ENCODE data around the gene FAM124B.
"Not testable (repeated sequence)": the region's sequence is repeated elsewhere in the genome, so short reads cannot be mapped to it uniquely, and the experiment has no call there.

Gene FAM124B

DNA sequence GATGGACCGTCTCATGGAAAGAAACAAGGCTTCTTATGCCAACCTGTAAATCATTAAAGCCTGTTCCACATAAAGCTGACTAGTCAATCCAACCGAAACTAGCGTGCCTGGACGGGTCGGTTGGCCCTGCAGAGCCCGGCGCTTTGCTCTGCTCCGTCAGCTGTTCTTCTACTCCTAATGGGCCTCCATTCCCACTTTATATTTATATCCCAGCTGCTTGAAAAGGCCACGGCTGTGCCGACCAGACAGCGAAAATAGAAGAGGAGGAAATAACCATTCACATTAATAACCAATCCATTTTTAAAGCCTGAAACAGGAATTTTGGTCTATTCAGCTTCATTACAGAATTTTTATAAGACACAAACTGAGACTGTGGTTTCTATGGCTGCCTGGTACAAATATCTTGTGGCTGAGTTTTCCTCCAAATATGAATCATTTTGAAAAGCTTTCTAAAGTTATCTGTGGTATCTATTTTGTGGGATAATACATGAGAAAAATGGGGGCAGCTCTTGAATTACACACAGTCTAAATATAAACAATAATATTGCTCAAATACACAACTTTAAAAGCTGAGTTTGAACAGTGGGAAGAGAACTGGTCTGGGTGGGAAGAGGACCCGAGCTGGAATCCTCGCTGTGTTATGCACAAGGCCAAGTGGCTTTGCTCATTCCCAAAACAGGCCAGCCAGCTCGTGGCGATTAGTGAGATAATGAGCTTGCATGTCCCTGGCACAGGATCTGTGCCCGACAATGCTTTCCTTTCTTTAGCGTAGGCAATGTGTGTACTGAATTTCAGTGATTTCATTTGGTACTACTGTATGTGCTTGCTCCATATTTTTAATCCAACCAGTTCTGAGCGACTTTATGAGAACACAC, 10.5 kb upstream of the FAM124B start:
- DNase-seq, result no peak

DNA sequence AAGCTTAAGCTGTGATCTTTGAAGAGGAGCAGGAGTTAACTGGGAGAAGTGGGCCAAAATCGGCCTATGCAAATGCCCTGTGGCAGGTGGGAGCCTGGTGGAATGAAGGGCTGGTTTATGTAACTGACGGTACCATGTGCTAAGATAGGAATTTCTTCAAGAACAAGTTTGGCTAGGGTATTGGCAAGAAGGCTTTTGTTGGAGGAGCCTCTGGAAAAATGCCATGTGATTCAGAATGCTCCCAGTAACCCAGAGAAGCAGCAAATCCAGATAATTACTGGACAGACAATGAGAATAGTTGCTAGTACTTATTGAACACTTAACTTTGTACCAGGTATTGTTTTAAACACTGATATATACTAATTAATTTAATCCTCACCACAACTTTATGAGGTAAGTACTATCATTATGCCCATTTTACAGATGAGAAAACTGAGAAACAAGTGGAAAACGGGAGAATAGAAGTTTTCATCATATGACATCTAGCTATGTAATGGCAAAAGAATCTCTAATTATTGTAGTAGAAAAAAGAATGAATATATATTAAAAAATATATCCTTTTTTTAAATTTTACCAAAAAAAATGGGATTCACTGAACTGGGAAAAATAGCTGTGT, 9.1 kb upstream of the FAM124B start:
- no peak for DNase-seq

DNA sequence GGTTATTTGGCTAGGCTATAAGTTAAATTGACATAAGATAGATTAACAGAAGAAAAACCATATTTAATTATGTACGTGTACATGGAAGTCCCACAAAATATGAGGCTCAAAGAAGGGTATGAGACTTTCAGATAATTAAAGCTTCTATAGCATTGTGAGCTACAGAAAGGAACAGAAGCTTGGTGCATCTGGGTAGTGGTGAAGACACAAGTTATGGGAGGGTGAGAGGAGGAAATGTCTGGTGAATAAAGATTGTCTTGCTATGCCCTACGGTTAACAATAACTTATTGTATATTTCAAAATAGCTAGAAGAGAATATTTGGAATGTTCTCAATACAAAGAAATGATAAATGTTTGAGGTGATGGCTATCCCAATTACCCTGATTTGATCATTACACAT, 6.8 kb upstream of the FAM124B start:
- DNase-seq, result no peak

DNA sequence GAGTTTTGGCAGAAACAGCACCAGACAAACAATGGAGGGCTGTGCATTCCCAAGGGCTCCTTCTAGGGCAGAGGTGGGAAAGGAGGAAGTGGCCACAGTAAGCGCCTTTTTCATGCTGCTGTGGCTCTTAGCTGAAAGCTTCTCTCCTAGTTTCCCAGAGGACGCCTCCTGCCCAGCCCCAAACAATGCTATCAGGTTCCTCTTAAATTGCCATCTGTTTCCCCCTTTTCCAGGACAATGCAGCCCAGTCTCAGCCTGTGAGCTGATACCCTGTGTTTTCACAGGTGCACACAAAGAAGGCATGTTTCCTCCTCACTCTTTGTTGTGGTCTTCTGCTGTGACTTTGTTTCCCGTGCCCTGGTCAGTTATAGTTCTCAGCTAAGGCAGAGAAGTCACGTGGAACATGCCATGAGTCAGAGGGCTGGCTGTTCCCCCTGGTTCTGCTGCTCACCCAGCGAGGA, 5.4 kb upstream of the FAM124B start:
- DNase-seq, result no peak

DNA sequence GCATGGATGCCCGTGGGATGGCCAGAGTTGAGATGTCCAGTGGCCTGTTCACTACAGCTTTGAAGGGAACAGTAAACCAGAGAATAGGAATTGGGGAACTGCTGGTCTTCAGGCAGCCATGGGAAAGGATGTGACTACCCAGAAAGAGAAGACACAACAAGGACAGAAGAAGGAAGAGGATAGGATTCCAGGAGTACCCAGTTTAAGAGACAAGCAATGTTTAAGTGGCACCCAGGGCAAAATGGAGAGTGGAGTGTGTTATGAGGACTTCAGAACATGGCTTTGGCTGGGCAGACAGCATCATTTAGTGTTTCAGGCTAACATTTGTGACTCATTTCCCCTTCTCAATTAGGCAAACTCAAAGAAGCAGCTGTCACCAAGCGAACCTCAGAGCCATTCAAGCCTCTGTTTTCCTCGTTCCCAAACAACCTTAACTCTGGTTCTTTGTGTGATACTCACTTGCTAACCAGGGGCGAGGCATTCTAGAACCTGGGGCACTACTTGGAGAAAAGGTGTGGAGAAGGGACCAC, 4.0 kb upstream of the FAM124B start:
- no peak for DNase-seq

DNA sequence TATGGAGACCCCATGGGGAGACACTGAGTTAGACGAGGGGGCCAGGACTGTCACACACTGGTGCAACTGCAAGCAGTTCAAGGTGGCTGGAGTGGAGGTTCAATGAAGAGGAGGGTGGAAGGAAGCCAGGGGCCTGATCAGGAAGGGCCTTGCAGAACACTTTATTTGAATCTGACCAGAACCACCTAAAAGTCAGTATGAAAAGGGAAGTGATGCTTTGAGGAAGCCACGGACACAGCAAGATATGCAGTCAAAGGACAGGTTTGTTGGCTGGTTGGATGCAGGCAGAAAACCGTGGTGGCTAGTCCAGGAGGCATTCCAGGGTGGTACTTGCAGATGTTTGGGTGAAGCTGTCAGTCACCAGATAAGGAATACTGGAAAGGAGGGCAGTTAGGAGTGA, 3.5 kb upstream of the FAM124B start:
- DNase-seq, result no peak

DNA sequence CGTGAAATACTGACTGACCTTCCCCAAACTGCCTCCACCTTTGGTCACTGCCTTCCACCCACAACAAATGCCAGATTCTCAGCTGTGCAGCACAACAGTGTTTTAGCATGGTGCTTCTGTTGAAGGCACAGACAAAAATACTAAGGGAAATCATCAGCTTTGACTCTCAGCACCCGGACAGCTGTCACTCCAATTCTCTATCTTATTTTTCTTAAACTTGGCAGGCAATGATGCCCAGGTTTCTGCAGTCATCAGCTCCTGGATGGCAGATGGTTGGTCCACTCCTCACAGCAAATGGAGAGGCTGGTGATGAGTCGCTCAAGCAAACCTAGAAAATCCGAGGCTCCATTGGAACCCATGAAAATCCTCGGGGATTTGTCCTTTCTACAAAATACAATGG, 2.9 kb upstream of the FAM124B start:
- no peak for DNase-seq

DNA sequence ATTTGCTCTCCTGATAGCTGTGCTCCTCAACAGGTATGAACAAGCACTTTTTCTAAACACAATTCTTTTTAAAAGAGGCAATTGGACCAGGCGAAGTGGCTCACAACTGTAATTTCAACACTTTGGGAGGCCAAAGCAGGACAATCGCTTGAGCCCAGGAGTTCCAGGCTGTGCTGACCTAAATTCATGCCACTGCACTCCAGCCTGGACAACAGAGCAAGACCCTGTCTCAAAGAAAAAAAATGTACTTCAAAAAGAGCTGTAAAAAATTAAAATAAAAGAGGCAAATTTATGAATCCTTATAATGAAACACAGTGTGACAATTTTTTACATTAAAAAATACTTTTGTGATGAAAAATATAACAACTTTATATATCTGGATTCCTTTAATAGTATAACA, 1.8 kb upstream of the FAM124B start:
- no peak for DNase-seq

DNA sequence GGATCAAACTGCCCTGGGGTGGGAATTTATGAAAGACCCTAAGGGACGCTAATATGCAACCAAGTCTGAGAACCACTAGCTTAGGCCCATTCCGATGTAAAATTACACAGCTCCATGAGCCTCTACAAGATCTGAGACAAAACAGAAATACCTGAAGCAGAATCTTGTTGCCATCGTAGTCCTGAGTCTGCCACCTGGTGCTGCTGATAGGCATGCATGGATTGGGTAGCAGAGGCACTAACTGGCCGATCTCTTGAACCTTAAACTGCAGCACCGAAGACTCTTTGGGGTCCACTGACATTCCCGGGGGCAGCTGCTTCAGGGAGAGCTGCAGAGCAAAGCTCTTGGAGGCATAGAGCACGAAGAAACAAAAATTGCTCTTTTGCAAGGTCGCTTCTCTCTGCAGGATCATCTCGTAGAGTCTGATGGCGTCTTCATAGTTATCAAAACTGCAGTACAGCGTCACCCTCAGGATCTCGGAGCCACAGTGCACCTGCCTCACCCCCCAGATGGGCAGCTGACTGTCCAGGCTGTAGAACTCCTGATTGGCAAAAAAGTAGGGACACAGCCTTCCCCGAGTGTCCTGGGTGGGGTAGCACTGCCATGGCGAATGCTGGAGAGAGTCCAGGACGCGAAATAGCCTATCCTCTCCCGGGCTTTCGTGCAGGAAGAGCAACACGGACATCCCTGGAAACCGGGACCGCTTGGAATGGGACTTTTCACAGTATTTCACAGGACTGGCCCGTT, 848 bp downstream of the FAM124B start:
- no peak for DNase-seq

DNA sequence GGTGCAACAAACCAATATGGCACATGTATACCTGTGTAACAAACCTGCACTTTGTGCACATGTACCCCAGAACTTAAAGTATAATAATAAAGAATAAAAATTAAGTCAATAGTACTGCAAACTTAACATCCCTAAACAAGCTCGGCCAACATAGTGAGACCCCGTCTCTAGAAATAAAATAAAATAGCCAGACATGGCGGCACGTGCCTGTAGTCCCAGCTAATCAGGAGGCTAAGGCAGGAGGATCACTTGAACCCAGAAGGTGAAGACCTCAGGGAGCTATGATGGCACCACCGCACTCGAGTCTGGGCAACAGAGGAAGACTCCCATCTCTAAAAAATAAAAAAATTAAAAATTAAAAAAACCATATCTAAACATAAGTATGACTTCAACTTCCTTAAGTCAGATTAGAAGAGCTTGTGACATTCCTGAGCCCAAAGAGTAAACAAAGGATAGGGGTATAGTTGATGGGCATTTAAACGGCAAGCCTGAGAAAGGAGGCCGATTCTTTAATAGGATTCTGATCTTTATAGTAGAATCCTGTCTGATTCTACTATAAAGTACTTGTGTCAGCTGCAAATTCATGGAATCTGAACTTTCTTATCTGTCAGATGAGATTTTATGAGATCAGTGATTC, 1.6 kb downstream of the FAM124B start:
- DNase-seq, result no peak

DNA sequence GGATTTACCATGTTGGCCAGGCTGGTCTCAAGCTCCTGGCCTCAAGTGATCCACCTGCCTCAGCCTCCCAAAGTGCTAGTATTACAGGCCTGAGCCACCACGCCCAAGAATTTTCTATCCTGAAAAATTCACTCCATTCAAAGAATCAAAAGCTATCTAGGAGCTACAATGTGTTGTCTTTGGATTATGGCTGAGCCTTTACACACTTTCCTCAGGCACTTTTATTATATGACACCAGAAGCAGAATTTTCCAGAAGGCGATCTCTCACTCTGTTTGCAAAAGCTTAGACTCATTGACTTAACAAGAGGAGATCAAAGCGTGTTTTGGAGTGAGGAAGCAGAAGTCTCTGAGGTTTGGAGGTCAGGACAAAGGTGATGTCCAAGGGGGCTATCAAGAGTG, 3.6 kb downstream of the FAM124B start:
- DNase-seq, result no peak

DNA sequence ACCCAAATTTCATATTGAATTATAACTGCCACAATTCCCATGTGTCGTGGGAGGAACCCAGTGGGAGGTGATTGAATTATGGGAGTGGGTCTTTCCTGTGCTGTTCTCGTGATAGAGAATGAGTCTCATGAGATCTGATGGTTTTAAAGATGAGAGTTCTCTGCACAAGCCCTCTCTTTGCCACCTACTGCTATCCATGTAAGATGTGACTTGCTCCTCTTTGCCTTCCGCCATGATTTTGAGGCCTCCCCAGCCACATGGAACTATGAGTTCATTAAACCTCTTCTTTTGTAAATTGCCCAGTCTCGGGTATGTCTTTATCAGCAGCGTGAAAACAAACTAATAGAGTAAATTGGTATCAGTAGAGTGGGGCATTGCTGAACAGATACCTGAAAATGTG, 4.8 kb downstream of the FAM124B start:
- DNase-seq, result not testable (repeated sequence)

DNA sequence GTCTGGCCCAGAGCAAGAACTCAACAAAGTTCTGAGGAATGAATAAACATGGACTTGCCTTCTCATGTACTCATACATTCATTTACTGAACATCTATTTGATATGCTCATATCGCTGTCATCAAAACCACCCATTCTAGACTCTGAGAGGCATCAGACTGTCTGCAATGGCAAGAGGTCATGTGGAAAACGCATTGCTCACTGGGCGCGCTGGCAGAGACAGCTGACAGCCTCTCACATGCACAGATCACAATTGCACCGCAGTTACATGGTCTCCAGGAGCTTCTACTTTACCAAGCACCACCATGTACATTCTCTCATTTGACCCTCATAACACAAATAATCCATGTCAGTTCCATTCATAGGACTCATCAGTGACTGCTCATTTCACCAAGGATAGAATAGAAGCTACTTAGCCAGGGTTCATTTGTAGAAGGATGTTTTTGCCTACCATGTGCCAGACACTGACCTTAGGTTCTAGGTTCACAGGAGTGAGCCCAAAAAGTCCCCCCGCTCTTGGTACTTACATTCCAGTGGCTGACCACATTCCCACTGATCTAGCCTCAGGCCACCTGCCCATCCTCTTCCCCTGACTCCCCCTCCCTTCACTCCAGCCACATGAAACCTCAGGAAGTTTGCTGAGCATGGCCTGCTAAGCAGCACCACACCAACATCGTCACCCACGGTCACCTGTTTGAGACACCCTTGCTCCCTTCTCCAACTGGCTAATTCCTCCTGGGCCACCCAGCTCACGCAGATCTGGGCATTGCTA, 6.1 kb downstream of the FAM124B start:
- DNase-seq, result no peak

DNA sequence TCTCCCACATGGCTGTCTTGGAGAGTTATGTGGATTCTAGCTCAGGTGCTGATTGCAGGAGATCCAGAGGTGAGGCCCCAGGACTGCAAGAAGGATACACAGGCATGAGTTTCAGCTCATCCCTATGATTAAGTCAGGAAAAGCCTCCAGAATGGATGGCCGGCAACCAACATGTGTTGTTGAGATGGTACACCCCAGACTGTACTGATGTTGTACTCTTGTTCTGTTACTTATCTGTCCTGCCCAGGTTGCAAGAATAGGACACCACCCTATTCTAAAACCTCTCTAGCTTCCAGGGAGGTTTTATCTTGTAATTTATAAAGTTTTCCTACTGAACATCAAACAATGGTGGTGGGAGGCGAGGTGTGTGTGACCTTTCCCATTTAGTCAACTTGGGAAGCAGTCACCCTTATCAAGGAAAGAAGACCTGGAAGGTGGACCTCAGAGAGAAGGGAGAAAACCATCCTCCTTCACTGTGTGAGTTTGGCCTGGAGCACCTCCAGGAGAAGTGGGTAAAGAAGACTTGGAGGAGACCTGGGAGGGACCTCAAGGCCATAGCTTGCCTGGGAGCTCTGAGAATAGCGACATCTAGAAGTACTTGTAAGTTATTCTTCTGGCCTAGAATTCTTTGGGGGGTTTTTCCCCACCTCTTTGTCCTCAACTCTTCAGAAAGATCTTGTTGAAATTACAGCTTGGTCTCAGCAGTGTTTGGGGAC, 8.6 kb downstream of the FAM124B start:
- DNase-seq, result no peak

DNA sequence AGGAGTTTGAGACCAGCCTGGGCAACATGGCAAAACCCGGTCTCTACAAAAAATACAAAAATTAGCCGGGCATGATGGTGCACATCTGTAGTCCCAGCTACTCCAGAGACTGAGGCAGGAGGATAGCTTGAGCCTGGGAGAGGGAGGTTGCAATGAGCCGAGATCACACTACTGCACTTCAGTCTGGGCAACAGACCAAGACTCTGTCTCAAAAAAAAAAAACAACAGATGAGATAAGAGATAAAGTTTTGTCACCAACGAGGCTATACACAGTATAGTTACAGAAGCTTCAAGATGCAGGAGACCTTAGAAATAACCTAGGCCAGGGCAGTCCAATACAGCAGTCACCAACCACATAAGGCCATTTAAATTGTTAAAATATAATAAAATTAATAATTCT, 9.4 kb downstream of the FAM124B start:
- no peak for DNase-seq

DNA sequence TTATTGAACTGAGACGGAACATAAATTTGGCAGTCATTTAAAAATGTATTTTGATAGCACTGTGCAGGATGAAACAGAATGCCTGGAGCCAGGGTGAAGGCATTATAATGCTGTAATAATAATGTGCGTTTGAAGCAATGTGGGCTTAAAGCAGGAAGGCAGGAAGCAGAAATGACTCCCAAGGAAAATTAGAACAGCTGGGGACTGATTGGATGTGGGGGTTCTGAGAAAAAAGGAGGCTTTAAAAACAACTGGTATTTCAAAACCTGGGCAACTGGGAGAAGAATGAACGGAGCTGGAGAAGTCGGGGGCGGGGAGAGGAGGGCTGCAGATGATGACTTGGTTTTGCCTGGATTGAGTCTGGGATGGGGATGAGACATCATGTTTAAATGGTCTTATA, 12.6 kb downstream of the FAM124B start:
- DNase-seq, result no peak

DNA sequence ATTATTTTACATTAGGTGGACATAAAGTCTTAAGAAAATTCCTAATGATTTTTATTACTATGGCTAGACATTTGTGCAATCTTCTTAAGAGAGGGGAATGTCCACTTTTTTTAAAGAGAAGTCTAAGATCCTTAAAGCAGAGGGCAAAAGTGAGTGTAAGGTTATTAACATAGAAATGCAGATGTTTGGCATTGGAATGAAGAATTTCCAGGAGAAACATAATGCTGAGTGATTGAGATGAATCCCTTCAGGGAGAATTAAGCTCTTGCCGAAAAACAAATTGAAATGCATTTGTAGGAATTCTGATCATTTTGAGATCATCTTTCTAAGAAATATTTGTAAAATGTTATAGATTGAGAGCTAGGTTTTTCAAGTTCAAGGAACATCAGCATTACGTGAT, 15.0 kb downstream of the FAM124B start:
- no peak for DNase-seq

DNA sequence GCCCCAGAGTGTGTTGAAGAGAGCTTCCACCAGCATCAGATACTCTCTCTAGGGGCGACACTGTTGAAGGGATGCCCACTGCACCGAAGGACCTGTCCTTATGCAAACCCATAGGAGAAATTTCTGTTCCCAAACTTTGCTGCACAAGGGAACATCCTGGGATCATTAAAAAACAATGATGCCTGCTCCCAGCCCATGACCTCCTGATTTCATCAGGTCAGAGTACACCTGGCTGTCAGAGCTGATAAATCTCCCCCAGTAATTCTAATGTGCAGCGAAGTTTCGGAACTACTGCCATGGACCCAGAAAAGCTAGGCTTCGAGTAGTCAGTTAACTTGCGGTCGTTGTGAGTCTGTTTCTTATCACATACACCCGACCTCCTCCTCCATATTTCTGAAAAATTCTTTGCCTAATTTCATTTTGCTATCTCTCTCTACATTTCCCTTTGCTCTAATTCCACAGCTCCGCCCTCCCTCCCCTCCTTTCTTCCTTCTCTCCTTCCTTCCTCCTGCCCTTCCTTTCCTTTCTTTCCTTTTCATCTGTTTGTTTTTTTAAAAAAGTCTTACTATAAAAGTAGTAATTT, 18.8 kb downstream of the FAM124B start:
- no peak for DNase-seq

DNA sequence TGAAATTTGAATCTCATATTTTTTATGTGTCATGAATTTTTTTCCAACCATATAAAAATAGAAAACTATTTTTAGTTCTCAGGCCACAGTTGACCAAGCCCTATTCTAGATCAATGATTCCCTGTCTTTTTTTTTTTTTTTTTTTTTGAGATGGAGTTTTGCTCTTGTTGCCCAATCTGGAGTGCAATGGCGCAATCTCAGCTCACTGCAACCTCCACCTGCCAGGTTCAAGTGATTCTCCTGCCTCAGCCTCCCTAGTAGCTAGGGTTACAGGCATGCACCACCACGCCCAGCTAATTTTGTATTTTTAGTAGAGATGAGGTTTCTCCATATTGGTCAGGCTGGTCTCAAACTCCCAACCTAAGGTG, 19.6 kb downstream of the FAM124B start:
- not testable (repeated sequence) for DNase-seq

DNA sequence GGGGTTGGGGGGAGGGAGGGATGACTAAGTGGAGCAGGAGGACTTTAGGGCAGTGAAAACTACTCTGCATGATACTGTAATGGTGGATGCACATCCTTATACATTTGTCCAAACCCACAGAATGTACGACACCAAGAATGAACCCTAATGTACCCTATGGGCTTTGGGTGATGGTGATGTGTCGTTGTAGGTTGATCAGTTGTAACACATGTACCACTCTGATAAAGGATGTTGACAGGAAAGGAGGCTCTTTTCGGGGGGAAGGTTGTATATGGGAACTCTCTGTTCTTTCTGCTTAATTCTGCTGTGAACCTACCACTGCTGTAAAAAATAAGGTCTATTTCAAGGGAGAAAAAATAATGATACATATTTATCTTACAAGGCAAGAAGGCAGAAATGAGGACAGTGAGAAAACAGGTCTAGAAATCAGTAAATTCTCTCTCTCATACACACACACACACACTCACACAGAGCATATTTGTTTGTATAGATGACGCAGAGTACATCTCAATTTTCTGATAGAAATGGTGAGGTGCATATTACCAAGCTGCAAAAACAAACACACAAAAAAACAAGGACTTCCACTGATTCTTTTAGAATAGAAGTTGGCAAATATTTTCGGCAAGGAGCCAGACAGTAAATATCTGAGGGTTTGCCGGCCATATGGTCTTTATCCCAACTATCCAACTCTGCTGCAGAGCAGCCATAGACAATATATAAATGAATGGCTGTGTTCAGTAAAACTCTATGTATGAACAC, 20.2 kb downstream of the FAM124B start:
- DNase-seq, result no peak
